ENCODE results near the gene AGAP3.

Gene AGAP3

DNA sequence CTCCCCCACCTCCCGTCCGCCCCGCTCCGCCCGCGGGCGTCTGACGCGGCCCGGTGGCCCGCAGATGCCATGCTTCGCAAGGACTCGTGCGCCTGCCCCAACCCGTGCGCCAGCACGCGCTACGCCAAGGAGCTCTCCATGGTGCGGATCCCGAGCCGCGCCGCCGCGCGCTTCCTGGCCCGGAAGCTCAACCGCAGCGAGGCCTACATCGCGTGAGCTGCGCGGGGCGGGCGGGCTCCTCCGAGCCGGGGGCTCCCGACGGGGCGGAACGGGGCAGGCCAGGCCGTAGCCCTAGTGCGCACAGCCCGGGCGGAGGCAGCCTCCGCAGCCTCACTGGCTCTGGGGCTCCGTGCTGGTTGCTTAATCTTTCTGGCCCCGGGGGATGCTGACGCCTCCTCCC, 35.2 kb upstream of the AGAP3 start:
- H3K27ac Mint-ChIP-seq: no peak overlapping the region
- CTCF ChIA-PET: interaction anchor here (0.8 kb wide), 1 partner anchor 153 kb away, joined by 3 read pairs; no protein-coding TSS in a partner anchor

DNA sequence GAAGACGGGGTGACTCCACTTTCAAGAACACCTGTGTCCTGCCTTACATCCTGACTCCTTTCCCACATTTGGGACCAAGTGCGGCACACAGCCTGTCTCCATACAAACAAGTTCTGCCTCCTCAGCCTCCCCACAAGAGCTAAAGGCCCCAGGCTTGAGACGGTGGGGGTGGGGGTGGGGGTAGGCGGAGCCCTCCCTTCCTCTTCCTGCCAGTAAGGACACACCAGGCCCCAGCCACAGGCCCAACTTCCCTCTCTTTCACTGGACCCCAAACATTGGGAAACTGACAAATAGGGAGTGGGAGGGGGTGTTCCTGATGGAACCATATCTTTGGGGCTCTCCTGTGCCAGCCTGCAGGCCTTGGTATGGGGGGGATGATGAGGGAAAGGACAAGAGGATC, 33.2 kb upstream of the AGAP3 start:
- DNase-seq: no peak
- H3K27ac Mint-ChIP-seq: no peak overlapping the region
- no peak overlapping the region for H3K4me3 Mint-ChIP-seq
- H3K4me1 Mint-ChIP-seq: peaks cover 44% of the 10 kb centered on the region
- peaks cover 6% of the 10 kb centered on the region for H3K36me3 Mint-ChIP-seq
- no peaks in the 10 kb centered on the region for H3K9me3 Mint-ChIP-seq
- CTCF ChIA-PET: no interaction called here
- H3K27me3 Mint-ChIP-seq: peaks cover 34% of the 10 kb centered on the region

More for the DNA sequence above, 35.2 kb upstream of the AGAP3 start:
- Mint-ChIP-seq H3K9me3 (no peaks in the 10 kb centered on the region), H3K4me3 (no peak overlapping the region), H3K27me3 (peaks cover 34% of the 10 kb centered on the region), H3K4me1 (peaks cover 30% of the 10 kb centered on the region), H3K36me3 (peaks cover 4% of the 10 kb centered on the region)
- peak; percentile 83 for DNase-seq

DNA sequence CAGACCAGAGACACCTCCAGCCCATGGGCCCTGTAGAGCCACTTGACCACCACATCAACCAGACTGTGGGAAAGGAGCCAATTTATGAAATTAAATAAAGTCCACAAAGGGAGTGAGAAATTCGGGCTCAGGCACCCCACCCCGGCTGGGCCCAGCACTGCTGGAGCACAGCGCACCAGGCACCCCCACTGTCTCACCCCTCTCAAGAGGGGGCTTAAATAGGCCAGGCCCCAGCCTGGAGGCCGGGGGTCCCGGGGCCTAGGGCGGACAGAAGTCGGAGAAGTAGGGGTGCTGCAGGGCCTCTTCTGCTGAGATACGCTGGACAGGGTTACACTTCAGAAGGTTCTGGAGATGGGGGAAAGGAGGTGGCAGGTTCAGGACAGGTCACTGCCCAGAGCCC, 32.5 kb upstream of the AGAP3 start:
- Mint-ChIP-seq H3K36me3 (peaks cover 6% of the 10 kb centered on the region), H3K4me3 (no peak overlapping the region), H3K27me3 (peaks cover 30% of the 10 kb centered on the region), H3K9me3 (no peaks in the 10 kb centered on the region), H3K27ac (no peak overlapping the region), H3K4me1 (peaks cover 50% of the 10 kb centered on the region)
- DNase-seq: no peak
- CTCF ChIA-PET: no interaction called here

DNA sequence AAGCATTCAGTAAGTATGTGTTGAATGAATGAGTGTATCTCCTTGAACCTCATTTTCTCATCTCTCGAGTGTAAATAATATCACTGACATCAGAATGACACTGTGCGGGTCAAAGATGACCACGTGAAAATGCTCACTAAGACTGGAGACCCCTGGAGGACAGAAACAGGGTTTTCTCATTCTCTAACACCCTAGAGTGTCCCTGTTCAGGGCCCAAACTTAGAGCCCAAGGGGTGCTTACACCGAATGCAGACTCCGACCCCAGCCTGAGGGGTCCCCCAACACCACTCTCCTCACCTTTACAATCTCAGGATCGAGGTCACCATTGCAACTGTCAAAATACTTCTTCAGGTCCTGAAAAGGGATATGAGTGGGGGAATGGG, 30.0 kb upstream of the AGAP3 start:
- no peak for DNase-seq
- Mint-ChIP-seq H3K36me3 (peaks cover 6% of the 10 kb centered on the region), H3K4me1 (peaks cover 61% of the 10 kb centered on the region), H3K4me3 (peak overlapping the region; percentile 96), H3K9me3 (no peaks in the 10 kb centered on the region), H3K27me3 (peaks cover 13% of the 10 kb centered on the region), H3K27ac (no peak overlapping the region)
- CTCF ChIA-PET: interaction anchor here (1.3 kb wide), 1 partner anchor 54 kb away, joined by 4 read pairs; no protein-coding TSS in a partner anchor

DNA sequence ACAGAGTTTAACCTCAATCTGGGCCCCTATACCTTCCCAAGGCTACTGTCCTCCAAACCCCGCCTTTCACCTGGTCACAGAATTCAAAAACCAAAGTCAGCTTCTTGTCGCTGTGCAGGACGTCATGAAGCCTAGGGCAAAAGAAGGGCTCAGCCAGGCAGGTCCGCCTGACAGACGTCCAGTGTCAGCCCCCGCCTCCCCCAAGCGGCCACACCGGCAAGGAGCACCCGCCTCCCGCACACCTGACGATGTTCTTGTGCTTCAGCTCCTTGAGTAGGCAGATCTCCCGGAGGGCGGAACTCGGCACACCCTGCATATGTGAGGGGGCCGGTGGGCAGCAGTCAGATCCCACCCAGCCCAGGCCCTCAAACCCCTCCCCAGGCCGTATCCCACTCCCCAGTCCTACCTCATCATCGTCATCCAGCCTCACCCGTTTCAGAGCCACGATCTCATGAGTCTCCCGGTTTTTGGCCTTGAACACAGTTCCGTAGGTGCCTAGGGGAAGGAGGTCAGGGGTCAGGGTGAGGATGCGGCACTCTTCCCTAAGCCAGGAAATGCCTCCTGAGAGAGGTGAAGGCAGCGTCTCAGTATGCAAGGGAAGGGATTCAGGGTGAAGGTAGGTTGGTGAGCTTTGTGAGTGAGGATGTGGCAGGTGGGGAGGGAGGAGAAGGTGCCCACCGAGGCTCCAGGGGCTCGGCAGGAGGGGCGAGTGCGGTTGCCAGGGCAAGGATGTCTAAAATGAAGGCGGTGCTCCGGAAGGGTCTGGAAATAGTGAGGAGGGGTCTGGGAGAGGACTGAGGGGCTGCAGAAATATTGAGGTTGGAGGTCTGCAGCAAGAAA, 29.4 kb upstream of the AGAP3 start:
- Mint-ChIP-seq H3K4me1 (peaks cover 64% of the 10 kb centered on the region), H3K27me3 (peaks cover 9% of the 10 kb centered on the region), H3K4me3 (peak overlapping the region; percentile 96), H3K36me3 (peaks cover 6% of the 10 kb centered on the region), H3K27ac (peak overlapping the region; percentile 68), H3K9me3 (no peaks in the 10 kb centered on the region)
- DNase-seq: no peak
- CTCF ChIA-PET: interaction anchor here (1.3 kb wide), 1 partner anchor 54 kb away, joined by 4 read pairs; no protein-coding TSS in a partner anchor

DNA sequence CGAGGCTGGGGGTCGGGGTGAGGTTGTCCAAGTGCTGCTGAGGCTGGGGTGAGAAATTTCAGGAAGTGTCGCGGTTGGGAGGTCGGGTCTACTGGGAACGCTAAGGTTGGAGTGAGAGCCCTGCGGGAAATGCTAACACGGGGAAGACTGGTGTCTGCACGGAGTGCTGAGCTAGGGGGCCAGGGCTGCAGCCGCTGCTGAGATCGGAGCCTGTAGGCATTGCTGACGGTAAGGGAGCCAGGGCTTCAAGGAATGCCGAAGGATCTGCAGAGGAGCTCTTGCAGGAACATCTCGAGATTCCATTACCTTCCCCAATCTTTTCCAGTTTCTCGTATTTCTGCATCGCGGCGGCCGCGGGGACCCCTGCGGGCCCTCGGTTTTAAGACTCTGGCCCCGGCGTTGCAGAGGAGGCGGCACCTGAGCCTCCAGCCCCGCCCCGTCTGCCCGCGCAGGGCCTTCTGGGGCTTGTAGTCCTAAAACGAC, 28.7 kb upstream of the AGAP3 start, which contains the start of gene CDK5:
Gene CDK5, minus strand, starts transcription at position 392 of the 483 bp plus-strand sequence. Its CDS starts 49 bp downstream, at position 343.
- Mint-ChIP-seq H3K4me3 (peak within 1 kb of the TSS; percentile 96), H3K4me1 (peaks cover 61% of the 10 kb centered on the region), H3K36me3 (peaks cover 5% of the 10 kb centered on the region), H3K27me3 (peaks cover 2% of the 10 kb centered on the region), H3K27ac (peak within 1 kb of the TSS; percentile 94), H3K9me3 (no peaks in the 10 kb centered on the region)
- no peak for DNase-seq
- CTCF ChIA-PET: interaction anchor here (1.3 kb wide), 1 partner anchor 53 kb away, joined by 4 read pairs; no protein-coding TSS in a partner anchor

DNA sequence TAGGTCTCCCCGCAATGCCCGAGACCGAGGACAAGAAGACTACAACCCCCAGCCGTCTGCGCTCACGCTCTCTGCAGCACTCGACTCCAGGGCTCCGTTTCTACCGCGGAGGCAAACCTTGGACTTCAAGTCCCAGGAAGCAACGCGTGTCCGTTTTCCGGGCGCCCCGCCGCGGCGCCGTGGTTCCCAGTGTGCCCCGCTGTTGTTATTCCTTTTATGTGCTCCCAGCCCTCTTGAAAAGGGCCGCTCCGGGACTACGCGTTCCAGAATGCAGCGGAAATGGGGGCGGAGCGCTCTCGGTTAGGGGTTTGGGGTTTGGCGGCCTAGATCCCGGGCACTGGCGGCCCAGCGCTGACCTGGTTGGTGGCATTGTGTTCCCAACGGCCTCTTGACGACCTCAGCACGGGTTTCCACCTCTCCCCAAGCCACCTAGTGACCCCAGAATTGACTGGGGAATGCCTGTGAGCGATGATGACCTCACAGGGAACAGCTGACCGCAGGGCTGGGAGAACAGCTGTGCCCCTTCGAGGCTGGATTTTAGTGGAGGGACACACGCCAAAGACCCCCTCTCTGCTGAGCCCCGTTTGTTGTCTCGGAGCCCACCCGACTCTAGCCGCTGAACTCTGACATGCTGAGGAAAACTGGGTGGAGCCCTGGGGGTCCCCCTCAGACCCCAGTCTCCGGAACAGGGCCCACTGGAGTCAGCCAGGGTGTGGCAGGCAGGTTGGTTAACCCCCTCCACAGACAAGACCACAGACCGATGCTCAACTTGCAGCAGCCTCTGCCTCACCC, 28.1 kb upstream of the AGAP3 start:
- Mint-ChIP-seq H3K27me3 (no peaks in the 10 kb centered on the region), H3K4me3 (peak overlapping the region; percentile 96), H3K4me1 (peaks cover 55% of the 10 kb centered on the region), H3K36me3 (peaks cover 2% of the 10 kb centered on the region), H3K9me3 (no peaks in the 10 kb centered on the region), H3K27ac (peak overlapping the region; percentile 94)
- CTCF ChIA-PET: no interaction called here
- peak; percentile 99 for DNase-seq

DNA sequence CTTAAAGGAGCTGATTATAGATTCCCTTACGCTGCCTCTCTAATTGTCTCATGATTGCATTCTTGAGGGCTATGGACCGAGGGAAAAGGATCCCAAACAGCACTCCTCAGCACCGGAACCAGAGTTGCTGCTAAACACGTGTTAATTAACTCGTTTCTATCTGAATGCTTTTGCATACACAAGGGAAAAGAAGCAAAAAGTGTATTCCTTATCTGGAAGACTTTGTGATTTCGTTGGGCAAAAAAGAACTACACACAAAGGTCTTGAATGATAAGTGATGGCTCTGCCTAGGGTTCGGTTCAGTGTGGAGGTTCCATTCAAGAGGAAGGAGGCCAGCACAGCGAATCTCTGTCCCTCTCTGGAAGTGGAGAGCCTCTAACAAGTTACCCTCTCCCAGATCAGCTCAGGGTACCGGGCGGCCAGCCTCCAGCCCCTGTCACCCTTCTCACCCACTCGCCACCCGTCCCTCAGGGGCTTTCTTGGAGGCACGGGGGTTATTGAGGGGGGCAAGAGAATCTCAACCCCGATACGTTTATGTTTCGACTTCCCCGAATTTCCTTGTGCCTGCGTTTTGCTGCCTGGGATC, 27.4 kb upstream of the AGAP3 start:
- Mint-ChIP-seq H3K4me1 (peaks cover 50% of the 10 kb centered on the region), H3K36me3 (peaks cover 6% of the 10 kb centered on the region), H3K9me3 (no peaks in the 10 kb centered on the region), H3K4me3 (peak overlapping the region; percentile 96), H3K27ac (peak overlapping the region; percentile 94), H3K27me3 (no peaks in the 10 kb centered on the region)
- DNase-seq: peak; percentile 38
- CTCF ChIA-PET: interaction anchor here (1.8 kb wide), 1 partner anchor 52 kb away, joined by 7 read pairs; no protein-coding TSS in a partner anchor

DNA sequence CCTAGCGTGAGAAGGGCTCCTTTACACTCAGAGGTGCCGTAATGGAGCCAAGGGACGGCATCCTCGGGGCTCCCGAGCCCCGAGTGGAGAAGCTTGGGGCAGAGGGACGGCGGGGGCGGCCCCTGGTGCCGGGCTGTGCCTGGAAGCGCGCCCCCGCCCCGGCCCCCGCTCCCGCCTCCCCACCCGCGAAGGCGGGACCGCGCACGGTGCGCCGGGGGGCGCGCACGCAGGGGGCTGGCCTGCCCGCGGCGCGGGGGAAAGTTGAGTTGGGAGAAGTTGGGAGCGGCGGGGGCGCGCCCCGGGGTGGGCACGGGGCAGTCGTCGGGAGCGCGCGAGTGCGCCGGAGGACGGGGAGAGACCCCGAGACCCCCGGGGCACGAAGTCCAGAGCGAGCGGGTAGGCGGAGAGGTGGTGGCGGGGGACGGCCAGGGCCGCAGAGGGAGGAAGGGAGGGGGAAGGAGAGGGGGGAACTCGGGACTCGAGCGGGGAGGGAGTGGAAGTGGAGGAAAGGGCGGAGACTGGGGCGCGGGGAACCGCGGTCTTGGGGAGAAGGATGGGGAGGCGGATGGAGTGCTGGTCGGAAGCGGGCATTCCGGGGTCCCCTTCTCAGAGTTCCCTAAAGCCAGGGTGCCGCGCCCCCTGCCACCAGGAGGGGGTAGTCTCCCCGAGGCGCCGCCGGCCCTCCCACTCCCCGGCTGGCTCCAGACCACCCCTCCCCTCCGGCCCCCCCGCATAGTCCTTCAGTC, 26.7 kb upstream of the AGAP3 start, which contains the start of gene SLC4A2:
Gene SLC4A2, plus strand, starts transcription at position 223 of the 746 bp plus-strand sequence. CDS start 2,399 bp downstream, outside the sequence.
- Mint-ChIP-seq H3K36me3 (peaks cover 8% of the 10 kb centered on the region), H3K4me1 (peaks cover 48% of the 10 kb centered on the region)

DNA sequence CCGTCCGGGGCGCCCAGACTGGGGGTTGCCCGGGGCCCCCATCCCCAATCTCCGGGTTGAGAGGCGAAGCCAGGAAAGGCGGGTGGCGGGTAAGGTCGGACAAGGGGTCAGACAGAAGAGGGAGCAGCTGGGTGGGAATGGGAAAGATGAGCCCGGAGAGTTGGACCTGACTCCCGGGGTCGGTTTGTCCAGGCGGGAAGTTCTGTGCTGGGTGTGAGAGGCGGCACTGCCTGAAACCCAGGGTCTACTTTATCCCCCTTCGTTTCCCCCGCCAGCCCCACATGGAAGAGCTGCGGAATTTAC, 26.2 kb upstream of the AGAP3 start:
- no peaks in the 10 kb centered on the region for H3K9me3 Mint-ChIP-seq
- H3K27ac Mint-ChIP-seq: peak overlapping the region; percentile 7
- no peak for DNase-seq
- CTCF ChIA-PET: interaction anchor here (0.7 to 1.8 kb wide), 4 partner anchors 17 to 51 kb away, joined by 3 to 7 read pairs (median 4); no protein-coding TSS in a partner anchor
- no peaks in the 10 kb centered on the region for H3K27me3 Mint-ChIP-seq
- H3K4me1 Mint-ChIP-seq: peaks cover 48% of the 10 kb centered on the region
- peaks cover 10% of the 10 kb centered on the region for H3K36me3 Mint-ChIP-seq
- H3K4me3 Mint-ChIP-seq: peak overlapping the region; percentile 96

More for the DNA sequence above, 26.7 kb upstream of the AGAP3 start, which contains the start of gene SLC4A2:
- DNase-seq: peak; percentile 79
- Mint-ChIP-seq H3K27ac (peak within 1 kb of the TSS; percentile 94), H3K9me3 (no peaks in the 10 kb centered on the region), H3K27me3 (no peaks in the 10 kb centered on the region), H3K4me3 (peak within 1 kb of the TSS; percentile 96)
- CTCF ChIA-PET: interaction anchor here (0.7 to 1.8 kb wide), 2 partner anchors 40 to 51 kb away, joined by 3 to 7 read pairs; no protein-coding TSS in a partner anchor

DNA sequence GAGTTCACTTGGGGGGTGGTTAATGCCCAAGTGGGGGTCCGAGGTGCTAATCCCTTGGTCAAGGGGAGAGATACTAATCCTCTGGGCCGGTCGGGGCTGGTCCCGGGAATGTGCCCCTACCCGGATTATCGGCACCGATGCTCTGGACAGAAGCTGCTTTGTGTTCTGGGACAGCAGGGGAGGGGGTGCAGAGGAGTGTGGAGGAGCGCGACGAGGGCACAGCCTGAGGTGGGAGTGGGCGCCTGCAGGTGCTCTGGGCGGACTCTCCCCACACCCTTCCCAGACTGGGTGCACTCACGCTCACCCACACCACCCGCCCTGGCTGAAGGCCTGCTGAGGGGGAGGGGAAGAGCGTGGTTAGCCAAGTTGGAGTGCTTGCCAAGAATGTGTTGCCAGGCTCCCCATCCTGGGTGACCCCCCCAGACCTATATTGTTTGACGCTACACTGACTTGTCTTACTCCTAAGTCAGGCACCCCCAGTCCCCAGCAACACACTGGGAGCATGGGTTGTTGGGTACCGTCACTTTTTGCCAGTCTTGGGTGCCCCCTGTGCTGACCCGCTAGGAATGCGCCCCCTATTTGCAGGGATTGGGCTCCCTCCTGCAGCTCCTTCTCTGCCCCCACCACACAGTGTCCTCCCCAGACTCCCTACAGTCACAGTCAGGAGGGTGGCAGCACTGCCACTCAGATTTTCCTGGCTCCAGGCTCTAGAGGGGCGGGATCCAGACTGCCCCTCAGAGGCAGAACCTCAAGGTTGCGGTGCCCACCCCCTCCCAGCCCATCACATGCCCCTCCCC, 25.7 kb upstream of the AGAP3 start:
- DNase-seq: peak; percentile 28
- CTCF ChIA-PET: interaction anchor here (0.6 to 1.8 kb wide), 5 partner anchors 16 to 55 kb away, joined by 3 to 7 read pairs (median 3); no protein-coding TSS in a partner anchor
- no peaks in the 10 kb centered on the region for H3K27me3 Mint-ChIP-seq
- peak overlapping the region; percentile 7 for H3K27ac Mint-ChIP-seq
- H3K9me3 Mint-ChIP-seq: no peaks in the 10 kb centered on the region
- H3K36me3 Mint-ChIP-seq: peaks cover 13% of the 10 kb centered on the region
- peaks cover 48% of the 10 kb centered on the region for H3K4me1 Mint-ChIP-seq
- H3K4me3 Mint-ChIP-seq: peak overlapping the region; percentile 96

DNA sequence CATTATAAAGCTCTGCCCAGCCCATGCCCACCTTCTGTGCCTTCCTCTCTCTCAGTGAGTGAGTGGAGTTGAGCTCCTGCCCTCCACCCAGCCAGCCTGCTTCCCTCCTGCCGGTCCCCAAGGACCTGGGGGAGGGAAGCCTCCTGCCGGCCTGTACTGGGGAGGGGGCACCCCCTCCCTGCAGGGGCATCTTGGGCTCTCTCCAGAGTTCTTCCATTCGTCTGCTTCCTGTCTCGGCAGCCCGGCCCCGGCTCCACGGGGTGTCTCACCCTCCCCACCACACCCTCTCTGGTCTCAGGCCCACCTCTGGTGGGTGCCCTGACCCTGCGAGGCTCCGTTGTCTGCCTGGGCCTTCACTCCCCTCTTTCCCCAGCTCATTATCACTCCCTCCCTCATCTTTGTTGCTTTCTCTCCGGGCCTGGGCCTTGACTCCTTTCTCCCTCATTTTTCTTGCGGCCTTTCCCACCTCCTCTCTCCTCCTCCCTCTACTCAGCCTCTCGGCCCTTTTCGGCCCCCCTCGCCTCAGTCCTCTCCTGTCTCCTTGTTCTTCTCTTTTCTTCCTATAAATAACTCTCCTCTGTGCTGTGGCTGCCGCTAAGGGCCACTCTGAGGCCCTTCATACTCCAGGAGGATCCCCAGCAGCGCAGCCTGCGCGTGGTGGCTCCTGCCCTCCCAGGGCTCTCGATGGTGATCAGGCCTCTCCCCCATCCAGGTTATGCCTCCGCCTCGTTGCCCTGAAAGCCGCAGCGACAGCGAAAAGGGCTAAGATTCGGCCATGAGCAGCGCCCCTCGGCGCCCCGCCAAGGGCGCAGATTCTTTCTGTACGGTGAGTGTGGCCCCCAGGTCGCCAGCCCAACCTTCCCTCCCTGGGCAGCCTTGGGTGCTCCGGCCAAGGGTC, 24.8 kb upstream of the AGAP3 start:
- H3K9me3 Mint-ChIP-seq: no peaks in the 10 kb centered on the region
- peak overlapping the region; percentile 96 for H3K4me3 Mint-ChIP-seq
- DNase-seq: no peak
- H3K27ac Mint-ChIP-seq: no peak overlapping the region
- peaks cover 13% of the 10 kb centered on the region for H3K36me3 Mint-ChIP-seq
- CTCF ChIA-PET: no interaction called here
- no peaks in the 10 kb centered on the region for H3K27me3 Mint-ChIP-seq
- peaks cover 42% of the 10 kb centered on the region for H3K4me1 Mint-ChIP-seq

Measured in activated naive CD4-positive, alpha-beta T cell treated with anti-CD3 and anti-CD28 coated beads, Interleukin-2, amount 10 ng/mL, durations not matched to agents 7 days and 5 days (primary cell).